ENCODE measurements around the gene NKAIN2.

GRCh38 chr6:123794190-123794589, 9.5 kb upstream of the NKAIN2 start:
- TF ChIP-seq CTCF (IDR thresholded peaks at IDR 0.05) (no peak), POLR2A (IDR thresholded peaks at IDR 0.05) (no peak), EP300 (IDR thresholded peaks at IDR 0.05) (no peak), POLR2AphosphoS5 (IDR thresholded peaks at IDR 0.05) (no peak)

Data from sigmoid colon (tissue), 4 donors.